GM10266 (cell line): ENCODE measurements around the gene ENSA.
"Not testable (repeated sequence)": the region's sequence is repeated elsewhere in the genome, so short reads cannot be mapped to it uniquely, and the experiment has no call there.

Experiments used
- DNase-seq: peaks from one replicate; pipeline ENCODE4 v3.0.0; 2012; ENCODE audit errors: extremely low spot score
- CTCF ChIP-seq: IDR thresholded peaks from 2 replicates; pipeline ENCODE4 v1.5.1; 2012; ENCODE audit warnings: mild to moderate bottlenecking, low read depth; ENCODE audit not compliant: control insufficient read depth, insufficient read depth; ENCODE audit errors: missing control alignments

Gene ENSA

GRCh38 chr1:150575518-150576366 lies 53.7 kb downstream of the ENSA start:
- DNase-seq, result no peak

GRCh38 chr1:150575072-150575489 lies 54.3 kb downstream of the ENSA start:
- TF ChIP-seq CTCF, result no peak
- no peak for DNase-seq

More at GRCh38 chr1:150575518-150576366, 53.7 kb downstream of the ENSA start:
- TF ChIP-seq CTCF, result no peak

- no peak for TF ChIP-seq CTCF
- DNase-seq, result no peak
Measured at GRCh38 chr1:150574260-150575071, 54.9 kb downstream of the ENSA start.

GRCh38 chr1:150573648-150574071 lies 55.8 kb downstream of the ENSA start:
- not testable (repeated sequence) for DNase-seq

- TF ChIP-seq CTCF, result no peak
- DNase-seq, result no peak
Measured at GRCh38 chr1:150572918-150573647, 56.3 kb downstream of the ENSA start.
